ENCODE measurements around the gene TSHZ2. TPM values are rescaled to one million over a fixed set of nuclear protein-coding genes. Genes with fewer than 3 reads are reported as not detected.

Gene TSHZ2
- total and polyA plus RNA-seq, 2 donors (not counting 3 experiments of a cell fraction or from before 2014, with no cell fraction given), result not detected

DNA sequence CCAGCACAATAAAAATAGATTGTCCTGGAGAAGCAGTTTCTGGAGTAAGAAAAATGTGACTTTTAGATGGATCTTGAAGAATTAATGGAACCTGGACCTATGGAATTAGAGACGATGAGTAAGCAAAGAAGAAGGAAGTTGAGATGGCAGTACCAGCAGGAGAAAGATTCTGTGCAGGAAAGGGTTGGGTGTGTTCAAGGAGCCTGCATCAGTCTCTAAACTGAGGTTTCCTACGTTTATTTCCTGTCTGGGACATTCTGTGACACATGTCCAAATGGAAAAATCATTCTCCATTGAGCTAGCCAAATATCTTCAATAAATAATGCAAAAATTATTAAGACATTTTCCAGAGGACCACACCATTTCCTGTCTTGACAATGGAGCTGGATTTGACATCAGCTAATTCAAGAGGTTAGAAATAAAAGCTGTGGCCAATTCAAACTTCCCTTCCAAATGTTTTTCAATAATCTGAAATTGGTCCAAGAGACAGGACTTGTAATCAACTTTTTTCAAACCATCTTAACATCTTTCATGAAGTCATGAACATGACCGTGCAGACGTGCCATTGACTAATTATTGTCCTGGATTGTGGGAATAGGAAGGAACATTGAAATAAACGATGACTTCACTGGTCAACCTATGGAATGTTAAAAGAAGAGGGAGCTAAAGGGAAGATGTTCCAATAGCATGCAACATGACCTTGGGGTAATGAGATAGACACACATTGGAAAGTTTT is 423.2 kb downstream of the TSHZ2 start:
- H4K20me1 ChIP-seq (replicated peaks; ENCODE audit: control insufficient read depth, extremely low read depth, insufficient read depth, low read length), result no peaks in the 10 kb centered on the region
- dilution Hi-C loops (cut with MboI; ENCODE audit: extremely low pct_ligation_motif_present, low sequenced_read_pairs), result no loop called here
- POLR2A ChIA-PET, result no interaction called here

DNA sequence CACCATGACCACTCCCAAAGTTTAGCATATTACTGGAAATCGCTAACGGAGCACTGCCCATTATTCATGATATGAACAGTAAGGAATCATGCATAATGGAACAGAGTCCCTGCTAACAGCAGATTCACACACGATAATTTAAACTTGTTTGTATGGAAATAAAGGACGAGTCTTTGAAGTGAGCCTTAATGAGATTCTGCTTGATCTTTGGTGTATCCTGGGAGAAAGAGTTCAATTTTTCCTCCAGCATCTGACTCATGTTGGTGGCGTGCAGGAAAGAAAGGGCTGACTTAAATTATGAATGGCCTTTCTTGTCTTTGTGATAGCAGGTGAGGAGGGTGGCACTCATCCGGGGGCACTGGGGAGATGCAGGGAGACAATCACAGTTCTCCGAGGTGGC is 426.9 kb downstream of the TSHZ2 start:
- no peaks in the 10 kb centered on the region for H3K9me3 ChIP-seq (replicated peaks; ENCODE audit: control insufficient read depth, insufficient read depth, low read length)
- no peaks in the 10 kb centered on the region for H3K9me1 ChIP-seq (replicated peaks; ENCODE audit: control insufficient read depth, extremely low read depth, insufficient read depth, low read length)
- DNase-seq (ENCODE audit: low read depth, low spot score) (no peak), FAIRE-seq (no peak)
- H4K20me1 ChIP-seq (replicated peaks; ENCODE audit: control insufficient read depth, extremely low read depth, insufficient read depth, low read length), result no peaks in the 10 kb centered on the region
- ChIA-PET CTCF (no interaction called here), POLR2A (no interaction called here)
- no peak overlapping the region for H3K27ac ChIP-seq (ENCODE audit: insufficient read depth, low read depth, low read length)
- no peaks in the 10 kb centered on the region for H3K36me3 ChIP-seq (ENCODE audit: control insufficient read depth in 2 of 2, extremely low read depth in 1 of 2, insufficient read depth in 2 of 2, low read length in 2 of 2)
- H3K27me3 ChIP-seq (ENCODE audit: control insufficient read depth in 2 of 2, insufficient read depth in 2 of 2, low read length in 2 of 2), result no peaks in the 10 kb centered on the region
- TF ChIP-seq JUN (IDR thresholded peaks at IDR 0.05; ENCODE audit: borderline replicate concordance, insufficient read depth, insufficient read length, low read depth) (no peak), POLR2AphosphoS5 (IDR thresholded peaks at IDR 0.05; ENCODE audit: insufficient read depth, low read depth, low read length) (no peak), MYC (IDR thresholded peaks at IDR 0.05; ENCODE audit: low read depth, low read length) (no peak), POLR2A (IDR thresholded peaks at IDR 0.05; ENCODE audit: low read depth, low read length) (no peak), FOS (IDR thresholded peaks at IDR 0.05; ENCODE audit: borderline replicate concordance, insufficient read depth, low read length) (no peak), EZH2 (IDR thresholded peaks at IDR 0.05; ENCODE audit: borderline replicate concordance, low read depth, low read length, severe bottlenecking) (no peak), GATA2 (IDR thresholded peaks at IDR 0.05; ENCODE audit: insufficient read depth, insufficient read length, low read depth, low read length) (no peak)
- TF ChIP-seq, protein P1, sequence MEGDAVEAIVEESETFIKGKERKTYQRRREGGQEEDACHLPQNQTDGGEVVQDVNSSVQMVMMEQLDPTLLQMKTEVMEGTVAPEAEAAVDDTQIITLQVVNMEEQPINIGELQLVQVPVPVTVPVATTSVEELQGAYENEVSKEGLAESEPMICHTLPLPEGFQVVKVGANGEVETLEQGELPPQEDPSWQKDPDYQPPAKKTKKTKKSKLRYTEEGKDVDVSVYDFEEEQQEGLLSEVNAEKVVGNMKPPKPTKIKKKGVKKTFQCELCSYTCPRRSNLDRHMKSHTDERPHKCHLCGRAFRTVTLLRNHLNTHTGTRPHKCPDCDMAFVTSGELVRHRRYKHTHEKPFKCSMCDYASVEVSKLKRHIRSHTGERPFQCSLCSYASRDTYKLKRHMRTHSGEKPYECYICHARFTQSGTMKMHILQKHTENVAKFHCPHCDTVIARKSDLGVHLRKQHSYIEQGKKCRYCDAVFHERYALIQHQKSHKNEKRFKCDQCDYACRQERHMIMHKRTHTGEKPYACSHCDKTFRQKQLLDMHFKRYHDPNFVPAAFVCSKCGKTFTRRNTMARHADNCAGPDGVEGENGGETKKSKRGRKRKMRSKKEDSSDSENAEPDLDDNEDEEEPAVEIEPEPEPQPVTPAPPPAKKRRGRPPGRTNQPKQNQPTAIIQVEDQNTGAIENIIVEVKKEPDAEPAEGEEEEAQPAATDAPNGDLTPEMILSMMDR (IDR thresholded peaks at IDR 0.05; ENCODE audit: extremely low read depth in 1 of 2, insufficient read depth in 1 of 2, low read depth in 1 of 2, low read length in 2 of 2), result no peak
- TF ChIP-seq, protein P2, sequence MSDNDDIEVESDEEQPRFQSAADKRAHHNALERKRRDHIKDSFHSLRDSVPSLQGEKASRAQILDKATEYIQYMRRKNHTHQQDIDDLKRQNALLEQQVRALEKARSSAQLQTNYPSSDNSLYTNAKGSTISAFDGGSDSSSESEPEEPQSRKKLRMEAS (IDR thresholded peaks at IDR 0.05; ENCODE audit: insufficient read depth, insufficient read length), result no peak
- H2AFZ ChIP-seq (ENCODE audit: low read depth, low read length), result no peak overlapping the region
- no peak overlapping the region for H3K4me2 ChIP-seq (ENCODE audit: insufficient read depth, low read length)
- H3K4me3 ChIP-seq (replicated peaks in 1 of 3; ENCODE audit: insufficient read depth in 1 of 3, low read depth in 1 of 3, low read length in 3 of 3), result no peak overlapping the region
- H3K79me2 ChIP-seq (ENCODE audit: control insufficient read depth, insufficient read depth, low read length), result no peaks in the 10 kb centered on the region
- dilution Hi-C loops (cut with MboI; ENCODE audit: extremely low pct_ligation_motif_present, low sequenced_read_pairs), result no loop called here
- no peaks in the 10 kb centered on the region for H3K4me1 ChIP-seq (ENCODE audit: control insufficient read depth, extremely low read depth, insufficient read depth, low read length)
- BruUV-seq (replicated peaks), result no TSS peak
- no peak overlapping the region for H3K9ac ChIP-seq (replicated peaks; ENCODE audit: extremely low read depth, insufficient read depth, low read length)
- intact Hi-C loops (cut with micrococcal nuclease), result no loop called here

More for the DNA sequence above, 423.2 kb downstream of the TSHZ2 start:
- Histone ChIP-seq H2AFZ (ENCODE audit: low read depth, low read length) (no peak overlapping the region), H3K79me2 (ENCODE audit: control insufficient read depth, insufficient read depth, low read length) (no peaks in the 10 kb centered on the region), H3K27me3 (ENCODE audit: control insufficient read depth in 2 of 2, insufficient read depth in 2 of 2, low read length in 2 of 2) (no peaks in the 10 kb centered on the region), H3K9me1 (replicated peaks; ENCODE audit: control insufficient read depth, extremely low read depth, insufficient read depth, low read length) (no peaks in the 10 kb centered on the region), H3K9me3 (replicated peaks; ENCODE audit: control insufficient read depth, insufficient read depth, low read length) (no peaks in the 10 kb centered on the region), H3K4me1 (ENCODE audit: control insufficient read depth, extremely low read depth, insufficient read depth, low read length) (no peaks in the 10 kb centered on the region), H3K36me3 (ENCODE audit: control insufficient read depth in 2 of 2, extremely low read depth in 1 of 2, insufficient read depth in 2 of 2, low read length in 2 of 2) (no peaks in the 10 kb centered on the region), H3K4me2 (ENCODE audit: insufficient read depth, low read length) (no peak overlapping the region), H3K9ac (replicated peaks; ENCODE audit: extremely low read depth, insufficient read depth, low read length) (no peak overlapping the region), H3K4me3 (replicated peaks in 1 of 3; ENCODE audit: insufficient read depth in 1 of 3, low read depth in 1 of 3, low read length in 3 of 3) (no peak overlapping the region), H3K27ac (ENCODE audit: insufficient read depth, low read depth, low read length) (no peak overlapping the region)
- intact Hi-C loops (cut with micrococcal nuclease), result no loop called here
- no peak for FAIRE-seq
- BruUV-seq (replicated peaks), result no TSS peak
- no peak for TF ChIP-seq POLR2AphosphoS5 (IDR thresholded peaks at IDR 0.05; ENCODE audit: insufficient read depth, low read depth, low read length)
- DNase-seq (ENCODE audit: low read depth, low spot score), result no peak
- CTCF ChIA-PET, result no interaction called here
